H1 (cell line): ENCODE measurements around the gene PRF1. TPM values are rescaled to one million over a fixed set of nuclear protein-coding genes. Genes with fewer than 3 reads are reported as not detected.

ENCODE experiments used
- CTCF ChIA-PET: fragments of 300-600 bp; sonication (Branson Sonifier 250); formaldehyde crosslinking; loops from one replicate; lab custom pipeline; 2021; ENCODE audit not compliant: partially characterized antibody; lab: Charles Lee
- POLR2A ChIA-PET: fragments of 300-600 bp; sonication (Branson Sonifier 250); formaldehyde crosslinking; loops from one replicate; lab custom pipeline; 2021; ENCODE audit warnings: inconsistent platforms; ENCODE audit not compliant: partially characterized antibody; lab: Charles Lee
- DNase-seq, 2 experiments: peaks; one replicate each; pipeline versions ENCODE4 v3.0.0 to v3.0.0-alpha.2; 2010 to 2022; ENCODE audit warnings: low spot score in 2 of 2, low read depth in 1 of 2, mixed read lengths in 1 of 2
- FAIRE-seq: peaks from 2 replicates; lab custom pipeline; 2011; peaks lifted over from hg19 to GRCh38; lab: Jason Lieb, UNC
- H2AFZ ChIP-seq: 2 replicates; pipeline ENCODE4 v1.8.1; 2012; ENCODE audit warnings: low read length, inconsistent platforms
- H2AK5ac ChIP-seq: 2 replicates; pipeline ENCODE4 v1.6.1; 2013; ENCODE audit warnings: low read depth, low read length
- H2BK120ac ChIP-seq: replicated peaks from 2 replicates; pipeline ENCODE3; 2013; ENCODE audit warnings: low read depth, low read length, inconsistent platforms
- H2BK12ac ChIP-seq: 2 replicates; pipeline ENCODE4 v1.6.1; 2013; ENCODE audit warnings: low read depth, low read length
- H2BK15ac ChIP-seq: 2 replicates; pipeline ENCODE4 v1.6.1; 2013; ENCODE audit warnings: low read length
- H2BK20ac ChIP-seq: 2 replicates; pipeline ENCODE4 v1.6.1; 2013; ENCODE audit warnings: low read length
- H2BK5ac ChIP-seq: 2 replicates; pipeline ENCODE4 v1.6.1; 2013; ENCODE audit warnings: low read depth, low read length
- H3K14ac ChIP-seq: 2 replicates; pipeline ENCODE4 v1.6.1; 2013; ENCODE audit warnings: inconsistent platforms; ENCODE audit not compliant: insufficient read length
- H3K18ac ChIP-seq: 2 replicates; pipeline ENCODE4 v1.6.1; 2013; ENCODE audit warnings: low read length; ENCODE audit errors: extremely low read depth
- H3K23ac ChIP-seq: 2 replicates; pipeline ENCODE4 v1.6.1; 2013; ENCODE audit warnings: inconsistent platforms; ENCODE audit not compliant: insufficient read length
- H3K23me2 ChIP-seq: 2 replicates; pipeline ENCODE4 v1.6.1; 2013; ENCODE audit warnings: low read depth, low read length
- H3K27ac ChIP-seq: 2 replicates; pipeline ENCODE4 v1.6.1; 2011; ENCODE audit warnings: low read depth, low read length, inconsistent platforms
- H3K27me3 ChIP-seq, 4 experiments: replicated peaks in 1 of 4; 1 replicate in 1 of 4; 2 replicates in 3 of 4; pipeline versions ENCODE4 v1.6.1 to v1.8.1; 2011 to 2013; ENCODE audit warnings: low read length in 3 of 4, mild to moderate bottlenecking in 3 of 4, inconsistent platforms in 2 of 4, mixed read lengths in 2 of 4, moderate library complexity in 1 of 4; ENCODE audit not compliant: control insufficient read depth in 3 of 4, insufficient read depth in 3 of 4; ENCODE audit errors: extremely low read depth in 1 of 4
- H3K36me3 ChIP-seq, 4 experiments: 2 replicates each; pipeline versions ENCODE4 v1.6.1 to v1.8.1; 2011 to 2013; ENCODE audit warnings: mild to moderate bottlenecking in 4 of 4, low read length in 3 of 4, moderate library complexity in 2 of 4, control low read depth in 1 of 4, inconsistent platforms in 1 of 4; ENCODE audit not compliant: insufficient read depth in 4 of 4, control insufficient read depth in 2 of 4
- H3K4ac ChIP-seq: replicated peaks from 2 replicates; pipeline ENCODE3; 2013; ENCODE audit warnings: low read length, low read depth, mixed read lengths, inconsistent platforms; ENCODE audit not compliant: insufficient read length
- H3K4me1 ChIP-seq, 4 experiments: replicated peaks in 1 of 4; 1 replicate in 1 of 4; 2 replicates in 3 of 4; pipeline versions ENCODE4 v1.6.1 to v1.8.1; 2011 to 2013; ENCODE audit warnings: low read length in 3 of 4, inconsistent platforms in 2 of 4, mixed read lengths in 1 of 4; ENCODE audit not compliant: insufficient read depth in 4 of 4, control insufficient read depth in 3 of 4
- H3K4me2 ChIP-seq, 2 experiments: 2 replicates each; pipeline versions ENCODE4 v1.6.1 to v1.8.1; 2011 to 2013; ENCODE audit warnings: low read depth in 2 of 2, low read length in 2 of 2, control low read depth in 1 of 2, inconsistent platforms in 1 of 2, mild to moderate bottlenecking in 1 of 2; ENCODE audit not compliant: insufficient read depth in 1 of 2
- H3K4me3 ChIP-seq, 4 experiments: fragments of 200-600, 300-600 bp in 1 of 4; sonication (generic), shearing (Covaris generic), sonication (Bioruptor Twin) in 1 of 4; 2 replicates each; pipeline versions ENCODE4 v1.5.1 to v1.8.1; 2011 to 2016; ENCODE audit warnings: low read length in 4 of 4, low read depth in 3 of 4, control low read depth in 2 of 4, inconsistent platforms in 2 of 4, mild to moderate bottlenecking in 2 of 4, mixed read lengths in 1 of 4, moderate library complexity in 1 of 4; ENCODE audit not compliant: insufficient read depth in 2 of 4; ENCODE audit errors: extremely low read depth in 1 of 4
- H3K56ac ChIP-seq: replicated peaks from 2 replicates; pipeline ENCODE3; 2013; ENCODE audit warnings: low read depth, mild to moderate bottlenecking, mixed read lengths, low read length, inconsistent platforms; ENCODE audit not compliant: insufficient read length
- H3K79me1 ChIP-seq: 2 replicates; pipeline ENCODE4 v1.6.1; 2013; ENCODE audit warnings: low read depth, low read length, control low read depth
- H3K79me2 ChIP-seq, 2 experiments: 2 replicates each; pipeline versions ENCODE4 v1.6.1 to v1.8.1; 2012 to 2013; ENCODE audit warnings: low read length in 2 of 2, mild to moderate bottlenecking in 2 of 2, inconsistent platforms in 1 of 2; ENCODE audit not compliant: insufficient read depth in 2 of 2, control insufficient read depth in 1 of 2
- H3K9ac ChIP-seq, 4 experiments: replicated peaks in 1 of 4; 1 replicate in 1 of 4; 2 replicates in 3 of 4; pipeline versions ENCODE4 v1.6.1 to v1.8.1; 2011 to 2013; ENCODE audit warnings: low read depth in 3 of 4, low read length in 3 of 4, control low read depth in 2 of 4, mild to moderate bottlenecking in 2 of 4, moderate library complexity in 2 of 4, inconsistent platforms in 1 of 4; ENCODE audit errors: extremely low read depth in 1 of 4
- H3K9me3 ChIP-seq, 2 experiments: 2 replicates each; pipeline versions ENCODE4 v1.6.1 to v1.8.1; 2012 to 2013; ENCODE audit warnings: mild to moderate bottlenecking in 2 of 2, moderate library complexity in 2 of 2, control low read depth in 1 of 2, inconsistent platforms in 1 of 2, low read depth in 1 of 2, low read length in 1 of 2, mixed read lengths in 1 of 2; ENCODE audit not compliant: insufficient read depth in 2 of 2
- H4K20me1 ChIP-seq, 2 experiments: replicated peaks in 1 of 2; 2 replicates each; pipeline versions ENCODE3 to v1.8.1; 2011 to 2013; ENCODE audit warnings: inconsistent platforms in 2 of 2, low read length in 2 of 2, mild to moderate bottlenecking in 1 of 2; ENCODE audit not compliant: insufficient read depth in 2 of 2, control insufficient read depth in 1 of 2
- H4K5ac ChIP-seq: 2 replicates; pipeline ENCODE4 v1.6.1; 2013; ENCODE audit warnings: low read length, low read depth, mixed read lengths, inconsistent platforms; ENCODE audit not compliant: insufficient read length
- H4K8ac ChIP-seq: 2 replicates; pipeline ENCODE4 v1.8.0; 2013; ENCODE audit warnings: mild to moderate bottlenecking, moderate library complexity, low read length, inconsistent platforms; ENCODE audit not compliant: insufficient read depth; ENCODE audit errors: extremely low read depth
- H4K91ac ChIP-seq: replicated peaks from 2 replicates; pipeline ENCODE3; 2013; ENCODE audit warnings: low read length, mixed read lengths, inconsistent platforms; ENCODE audit not compliant: insufficient read length
- FOSL1 ChIP-seq: IDR thresholded peaks from 2 replicates; pipeline ENCODE4 v1.6.1; 2011; ENCODE audit warnings: mild to moderate bottlenecking, low read depth, low read length, moderate library complexity; ENCODE audit not compliant: insufficient read depth
- HDAC2 ChIP-seq, 2 experiments: fragments of 300-600 bp in 1 of 2; sonication (generic) in 1 of 2; IDR thresholded peaks; 2 replicates each; pipeline ENCODE4 v1.6.1; 2011 to 2012; ENCODE audit warnings: low read depth in 2 of 2, low read length in 2 of 2, mild to moderate bottlenecking in 2 of 2, moderate library complexity in 2 of 2, borderline replicate concordance in 1 of 2, inconsistent platforms in 1 of 2
- TAF1 ChIP-seq: IDR thresholded peaks from 2 replicates; pipeline ENCODE4 v1.6.1; 2011; ENCODE audit warnings: mild to moderate bottlenecking, low read depth, low read length
- WGBS, 2 experiments: shearing (Covaris generic) in 1 of 2; methylation state at CpG; one replicate each; pipeline versions ENCODE4 v1.1.6 to v1.1.7; 2013 to 2015; ENCODE audit warnings: low lambda C conversion rate in 2 of 2, mixed read lengths in 2 of 2, inconsistent platforms in 1 of 2, low coverage in 1 of 2, missing lambda C conversion rate in 1 of 2; ENCODE audit not compliant: insufficient replicate concordance in 2 of 2, insufficient coverage in 1 of 2, insufficient read length in 1 of 2; ENCODE audit errors: extremely low coverage in 1 of 2, missing lambda C conversion rate in 1 of 2; 5-methylcytosine and 5-hydroxymethylcytosine counted together
- polyA plus RNA-seq, 7 experiments: library from polyadenylated mRNA; depleted of rRNA in 3 of 7; stranded (reverse) in 5 of 7; unstranded in 2 of 7; fragments of >200 nt in 5 of 7; fragments of 200-250 nt in 2 of 7; gene quantifications; 1 replicate in 5 of 7; 2 replicates in 1 of 7; 4 replicates in 1 of 7; pipeline versions ENCODE4 v1.2.1 to v1.2.3, GENCODE V29; 2011 to 2013; ENCODE audit warnings: missing spikeins in 2 of 7, mixed read lengths in 2 of 7
- total RNA-seq: library from RNA; stranded (reverse); fragmentation: NEBNext Ultra II Directional; extraction: Animal tissue kit (Norgen Biotek cat#: 25700); gene quantifications from 2 replicates; pipeline ENCODE4 v1.2.1, GENCODE V29; 2021
- TF ChIP-seq, protein P1 (sequence below): IDR thresholded peaks from 2 replicates; pipeline ENCODE4 v1.6.1; 2012; ENCODE audit warnings: inconsistent platforms

PRF1 gene
- total and polyA plus RNA-seq, 2 of the 8 experiments (the other 6 are each of a cell fraction or from before 2014, with no cell fraction given): 0.15 TPM; not detected in 1

DNA sequence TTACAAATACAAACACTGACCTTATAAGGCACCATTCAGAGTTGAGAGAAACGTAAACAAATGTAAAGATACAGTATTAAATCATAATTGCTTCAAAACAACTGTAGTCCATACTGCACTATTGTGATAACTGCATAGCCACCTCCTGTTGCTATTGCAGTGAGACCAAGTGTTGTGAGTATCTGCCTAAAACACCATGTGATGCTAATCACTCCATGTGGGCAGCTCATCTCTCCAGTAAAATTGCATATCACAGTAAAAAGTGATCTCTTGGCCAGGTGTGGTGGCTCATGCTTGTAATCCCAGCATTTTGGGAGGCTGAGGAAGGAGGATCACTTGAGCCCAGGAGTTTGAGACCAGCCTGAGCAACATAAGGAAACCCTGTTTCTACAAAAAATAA, 26.8 kb upstream of the PRF1 start:
- Histone ChIP-seq H3K23me2 (no peaks in the 10 kb centered on the region), H2AFZ (no peak overlapping the region), H3K14ac (no peak overlapping the region), H2BK12ac (no peak overlapping the region; the same call in 1 of the 2 replicates), H2BK15ac (no peak overlapping the region), H3K4me3 (no peak overlapping the region), H4K5ac (no peak overlapping the region), H4K20me1 (no peaks in the 10 kb centered on the region), H4K91ac (no peak overlapping the region), H3K27me3 (no peaks in the 10 kb centered on the region; a peak in 1 of 7 replicates), H3K9ac (no peak overlapping the region), H3K4me1 (peaks cover 6 to 15% (median 10%) of the 10 kb centered on the region in 4 experiments; a peak in 6 of 7 replicates), H3K9me3 (peaks cover 9 to 13% of the 10 kb centered on the region in 2 experiments), H3K23ac (no peak overlapping the region), H2BK5ac (no peak overlapping the region), H3K4ac (no peak overlapping the region), H3K27ac (no peak overlapping the region), H4K8ac (no peak overlapping the region), H3K56ac (no peak overlapping the region), H3K36me3 (no peaks in the 10 kb centered on the region), H3K79me2 (no peaks in the 10 kb centered on the region), H3K79me1 (no peaks in the 10 kb centered on the region), H2AK5ac (no peak overlapping the region), H3K4me2 (no peak overlapping the region), H2BK120ac (no peak overlapping the region), H2BK20ac (peak overlapping the region; percentile 24; the same call in 1 of the 2 replicates), H3K18ac (no peak overlapping the region)
- no peak for FAIRE-seq
- TF ChIP-seq, protein P1, sequence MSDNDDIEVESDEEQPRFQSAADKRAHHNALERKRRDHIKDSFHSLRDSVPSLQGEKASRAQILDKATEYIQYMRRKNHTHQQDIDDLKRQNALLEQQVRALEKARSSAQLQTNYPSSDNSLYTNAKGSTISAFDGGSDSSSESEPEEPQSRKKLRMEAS: no peak
- no peak for TF ChIP-seq TAF1
- TF ChIP-seq HDAC2 (IDR thresholded peaks at IDR 0.05; ENCODE audit: borderline replicate concordance in 1 of 2, low read depth in 2 of 2, low read length in 2 of 2): no peak
- TF ChIP-seq FOSL1: no peak
- no peak for DNase-seq
- POLR2A ChIA-PET: no interaction called here
- 87% methylated on average over 1 of the region's 1 CpG; no CpG with 5 or more reads in 1 of the 2 experiments for WGBS, 2 experiments
- CTCF ChIA-PET: interaction anchor here (1.0 kb wide), 1 partner anchor 10 kb away, joined by 3 read pairs; no protein-coding TSS in a partner anchor
